ENCODE measurements around the gene SLC66A1.

The SLC66A1 gene

DNA sequence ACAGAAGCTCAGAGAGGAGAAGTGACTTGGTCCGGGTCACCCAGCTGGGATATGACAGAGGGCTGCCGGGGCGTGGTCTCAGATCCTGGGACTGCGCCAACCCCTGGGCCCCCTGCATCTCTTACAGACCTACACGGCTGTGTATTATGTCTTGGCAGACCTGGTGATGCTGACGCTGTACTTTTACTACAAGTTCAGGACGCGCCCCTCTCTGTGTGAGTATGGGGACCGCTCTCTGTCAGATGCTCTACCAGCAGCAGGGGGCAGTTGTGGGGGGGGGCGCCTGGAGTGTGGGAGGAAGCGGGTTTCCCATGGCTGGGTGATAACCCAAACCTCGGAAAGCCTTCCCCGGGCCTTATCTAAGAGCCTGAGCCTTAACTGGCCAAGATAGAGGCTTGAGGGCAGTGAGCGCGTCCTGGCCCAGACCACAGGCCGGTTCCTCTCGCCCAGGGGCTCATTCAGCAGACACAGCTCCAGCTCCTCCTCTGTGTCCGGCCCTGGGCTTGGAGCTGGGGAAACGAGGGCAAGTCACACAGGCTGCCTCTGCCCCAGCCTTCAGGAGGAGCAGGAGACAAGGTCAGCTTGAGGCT lies 13.3 kb downstream of the SLC66A1 start:
- TF ChIP-seq, protein P1, sequence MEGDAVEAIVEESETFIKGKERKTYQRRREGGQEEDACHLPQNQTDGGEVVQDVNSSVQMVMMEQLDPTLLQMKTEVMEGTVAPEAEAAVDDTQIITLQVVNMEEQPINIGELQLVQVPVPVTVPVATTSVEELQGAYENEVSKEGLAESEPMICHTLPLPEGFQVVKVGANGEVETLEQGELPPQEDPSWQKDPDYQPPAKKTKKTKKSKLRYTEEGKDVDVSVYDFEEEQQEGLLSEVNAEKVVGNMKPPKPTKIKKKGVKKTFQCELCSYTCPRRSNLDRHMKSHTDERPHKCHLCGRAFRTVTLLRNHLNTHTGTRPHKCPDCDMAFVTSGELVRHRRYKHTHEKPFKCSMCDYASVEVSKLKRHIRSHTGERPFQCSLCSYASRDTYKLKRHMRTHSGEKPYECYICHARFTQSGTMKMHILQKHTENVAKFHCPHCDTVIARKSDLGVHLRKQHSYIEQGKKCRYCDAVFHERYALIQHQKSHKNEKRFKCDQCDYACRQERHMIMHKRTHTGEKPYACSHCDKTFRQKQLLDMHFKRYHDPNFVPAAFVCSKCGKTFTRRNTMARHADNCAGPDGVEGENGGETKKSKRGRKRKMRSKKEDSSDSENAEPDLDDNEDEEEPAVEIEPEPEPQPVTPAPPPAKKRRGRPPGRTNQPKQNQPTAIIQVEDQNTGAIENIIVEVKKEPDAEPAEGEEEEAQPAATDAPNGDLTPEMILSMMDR (IDR thresholded peaks at IDR 0.05; ENCODE audit: extremely low read depth, missing control alignments) = no peak
- DNase-seq (ENCODE audit: low spot score) = no peak

DNA sequence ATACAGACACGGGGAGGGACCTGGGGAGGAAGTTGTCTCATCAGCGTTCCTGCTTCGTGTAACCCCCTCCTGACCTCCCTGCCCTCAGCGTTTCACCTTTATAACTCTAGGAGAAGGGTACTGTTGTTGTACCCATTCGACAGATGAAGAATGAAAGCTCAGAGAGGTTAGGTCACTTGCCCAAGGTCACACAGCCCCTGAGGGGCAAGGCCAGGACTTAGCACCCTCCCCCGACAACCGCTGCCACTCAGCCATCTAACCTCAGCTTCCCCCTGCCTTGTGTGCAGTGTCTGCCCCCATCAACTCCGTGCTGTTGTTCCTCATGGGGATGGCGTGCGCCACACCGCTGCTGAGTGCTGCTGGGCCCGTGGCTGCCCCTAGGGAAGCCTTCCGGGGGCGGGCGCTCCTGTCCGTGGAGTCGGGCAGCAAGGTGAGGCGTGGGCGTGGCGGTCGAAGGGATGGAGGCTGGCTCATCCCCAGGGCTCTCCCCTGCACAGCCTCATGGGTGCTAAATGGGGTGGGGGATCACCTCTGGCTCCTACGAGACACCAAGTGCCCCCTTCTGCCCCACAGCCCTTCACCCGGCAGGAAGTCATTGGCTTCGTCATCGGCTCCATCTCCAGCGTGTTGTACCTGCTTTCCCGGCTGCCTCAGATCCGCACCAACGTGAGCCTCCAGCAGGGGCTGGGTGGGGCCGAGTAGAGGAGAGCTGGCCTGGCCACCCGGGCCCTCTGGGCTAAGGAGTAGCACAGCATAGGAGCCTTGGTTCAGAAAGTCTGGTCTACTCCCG lies 14.0 kb downstream of the SLC66A1 start:
- TF ChIP-seq, protein P1 (IDR thresholded peaks at IDR 0.05; ENCODE audit: extremely low read depth, missing control alignments) = no peak
- no peak for DNase-seq (ENCODE audit: low spot score)

DNA sequence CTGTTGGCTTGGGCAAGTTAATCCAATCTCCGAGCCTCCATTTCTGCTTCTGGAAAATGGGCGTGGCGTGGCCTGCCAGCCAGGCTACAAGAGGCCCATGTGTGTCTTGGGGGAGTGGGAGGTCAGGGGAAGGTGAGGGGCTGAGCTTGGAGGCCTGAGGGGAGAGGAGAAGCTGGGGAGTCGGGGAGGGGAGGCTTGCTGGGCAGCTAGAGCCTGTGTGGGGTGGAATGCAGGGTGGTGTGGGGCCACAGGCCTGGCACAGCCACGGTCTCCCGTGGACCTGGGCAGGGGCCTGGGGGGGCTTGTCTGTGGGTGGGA lies 14.6 kb downstream of the SLC66A1 start:
- TF ChIP-seq, protein P1 (IDR thresholded peaks at IDR 0.05; ENCODE audit: extremely low read depth, missing control alignments) = no peak
- DNase-seq (ENCODE audit: low spot score) = no peak

GRCh38 chr1:19327301-19327700 lies 15.2 kb downstream of the SLC66A1 start:
- no peak for DNase-seq (ENCODE audit: low spot score)
- TF ChIP-seq, protein P1 (IDR thresholded peaks at IDR 0.05; ENCODE audit: extremely low read depth, missing control alignments) = no peak

- DNase-seq (ENCODE audit: low spot score) = no peak
- TF ChIP-seq, protein P1 (IDR thresholded peaks at IDR 0.05; ENCODE audit: extremely low read depth, missing control alignments) = no peak
These were observed 15.6 kb downstream of the SLC66A1 start for GRCh38 chr1:19327736-19328135.

DNA sequence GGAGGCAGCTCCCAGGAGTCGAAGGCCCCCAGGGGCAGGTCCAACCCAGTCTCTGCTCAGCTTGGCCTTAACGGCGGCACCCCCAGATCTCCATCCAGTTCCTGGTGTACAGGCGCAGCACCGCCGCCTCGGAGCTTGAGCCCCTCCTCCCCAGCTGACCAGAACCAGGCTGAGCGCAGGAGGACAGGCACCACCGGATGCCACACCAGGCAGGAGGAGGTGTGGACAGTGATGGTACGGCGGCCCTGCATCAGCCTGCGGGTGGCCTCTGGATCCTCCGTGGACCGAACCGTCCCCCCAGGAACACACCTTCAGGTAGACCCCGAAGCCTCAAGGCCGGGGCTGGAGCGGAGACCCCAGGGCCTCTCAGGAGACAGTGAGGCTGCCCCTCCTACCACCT lies 16.4 kb downstream of the SLC66A1 start:
- TF ChIP-seq, protein P1 (IDR thresholded peaks at IDR 0.05; ENCODE audit: extremely low read depth, missing control alignments) = no peak
- no peak for DNase-seq (ENCODE audit: low spot score)

DNA sequence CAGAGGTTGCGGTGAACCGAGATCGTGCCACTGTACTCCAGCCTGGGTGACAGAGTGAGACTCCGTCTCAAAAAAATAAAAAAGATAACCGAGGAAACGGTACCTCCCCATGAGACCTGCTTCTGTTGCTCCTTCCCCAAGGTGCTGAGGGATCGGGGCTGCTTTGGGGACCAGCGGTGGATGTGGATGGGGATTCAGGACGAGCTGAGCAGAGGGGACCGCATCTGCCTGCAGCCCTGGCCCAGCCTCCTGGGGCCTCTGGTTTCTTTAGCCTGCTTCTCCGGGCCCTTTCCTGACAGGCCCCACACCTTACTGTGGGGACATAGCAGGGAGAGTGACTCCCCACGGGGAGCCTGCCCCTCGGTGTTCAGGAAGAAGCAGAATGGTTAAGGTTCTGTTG lies 17.1 kb downstream of the SLC66A1 start:
- TF ChIP-seq, protein P1 (IDR thresholded peaks at IDR 0.05; ENCODE audit: extremely low read depth, missing control alignments) = no peak
- no peak for DNase-seq (ENCODE audit: low spot score)

All from GM20000 (cell line).